ENCODE measurements around the gene PTCD1. TPM values are rescaled to one million over a fixed set of nuclear protein-coding genes. Genes with fewer than 3 reads are reported as not detected.

The PTCD1 gene
- total and polyA plus RNA-seq, 2 experiments from 2014 or later, result 12.2 to 13.4 TPM

DNA sequence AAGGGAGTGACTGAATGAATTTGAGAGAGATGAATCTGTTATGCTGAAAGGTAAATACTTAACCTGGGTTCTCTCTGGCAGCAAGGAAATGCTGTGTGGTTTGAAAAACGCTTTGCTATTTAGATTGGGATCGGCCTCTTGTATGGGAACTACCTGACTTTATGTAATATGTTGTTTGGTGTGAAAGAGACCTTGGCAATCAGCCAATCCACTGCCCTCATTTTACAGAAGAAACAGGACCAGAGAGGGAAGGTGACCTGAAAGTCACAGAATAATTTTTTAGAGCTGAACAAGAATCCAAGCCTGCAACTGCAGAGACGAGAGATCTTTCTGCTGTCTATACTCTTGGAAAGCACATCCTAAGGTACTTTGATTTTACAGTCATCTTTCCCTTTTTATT is 28.8 kb downstream of the PTCD1 start (continued):
- TF ChIP-seq STAT1 (IDR thresholded peaks at IDR 0.05; ENCODE audit: unreplicated experiment), result no peak
- TF ChIP-seq EZH2phosphoT487 (IDR thresholded peaks at IDR 0.05; ENCODE audit: unreplicated experiment), result no peak
- TF ChIP-seq POLR2AphosphoS5 (IDR thresholded peaks at IDR 0.05; ENCODE audit: low read depth), result no peak
- no peak for TF ChIP-seq ZNF114 (CRISPR knock-in tag; IDR thresholded peaks at IDR 0.05)

DNA sequence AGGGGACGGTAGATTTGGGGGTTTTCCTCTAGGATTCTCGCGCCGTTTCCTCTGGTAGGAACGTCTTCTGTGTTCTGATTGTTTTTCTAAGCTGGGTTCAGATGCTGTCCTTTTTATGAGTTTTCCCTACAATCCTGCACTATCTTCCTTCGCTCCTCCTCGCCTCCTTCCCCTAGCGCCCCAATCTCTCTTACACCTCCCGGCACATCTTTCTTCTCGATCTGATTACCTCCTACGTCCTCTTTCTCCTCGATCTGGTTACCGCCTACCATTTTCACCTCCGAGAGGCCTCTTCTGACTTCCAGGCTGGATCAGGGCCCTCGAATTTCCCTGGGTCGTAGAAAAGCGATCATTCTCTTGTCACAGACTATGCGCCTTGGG is 29.4 kb downstream of the PTCD1 start:
- Mint-ChIP-seq H3K27ac (peak overlapping the region; percentile 100), H3K27me3 (ENCODE audit: insufficient read depth, low read depth, poor library complexity) (peaks cover 6% of the 10 kb centered on the region), H3K9me3 (no peaks in the 10 kb centered on the region), H3K4me1 (peaks cover 21% of the 10 kb centered on the region), H3K36me3 (ENCODE audit: low read depth) (peaks cover 60% of the 10 kb centered on the region), H3K4me3 (peak overlapping the region; percentile 95)
- H3K4me1 ChIP-seq (ENCODE audit: insufficient read depth), result peaks cover 21% of the 10 kb centered on the region
- DNase-seq (ENCODE audit: low spot score), result no peak
- H3K27me3 ChIP-seq (ENCODE audit: insufficient read depth), result no peaks in the 10 kb centered on the region
- peaks cover 53% of the 10 kb centered on the region for H4K20me1 ChIP-seq (replicated peaks; ENCODE audit: insufficient read depth)
- H3K4me2 ChIP-seq, result peak overlapping the region; percentile 90
- TF ChIP-seq JUNB (IDR thresholded peaks at IDR 0.05; ENCODE audit: unreplicated experiment), result no peak
- TF ChIP-seq STAT1 (IDR thresholded peaks at IDR 0.05; ENCODE audit: unreplicated experiment), result no peak
- TF ChIP-seq ZNF331 (CRISPR knock-in tag; IDR thresholded peaks at IDR 0.05; ENCODE audit: low read depth), result no peak
- TF ChIP-seq NANOG (IDR thresholded peaks at IDR 0.05; ENCODE audit: borderline replicate concordance), result no peak
- TF ChIP-seq POLR2AphosphoS5 (IDR thresholded peaks at IDR 0.05; ENCODE audit: low read depth), result no peak
- TF ChIP-seq, protein P1, sequence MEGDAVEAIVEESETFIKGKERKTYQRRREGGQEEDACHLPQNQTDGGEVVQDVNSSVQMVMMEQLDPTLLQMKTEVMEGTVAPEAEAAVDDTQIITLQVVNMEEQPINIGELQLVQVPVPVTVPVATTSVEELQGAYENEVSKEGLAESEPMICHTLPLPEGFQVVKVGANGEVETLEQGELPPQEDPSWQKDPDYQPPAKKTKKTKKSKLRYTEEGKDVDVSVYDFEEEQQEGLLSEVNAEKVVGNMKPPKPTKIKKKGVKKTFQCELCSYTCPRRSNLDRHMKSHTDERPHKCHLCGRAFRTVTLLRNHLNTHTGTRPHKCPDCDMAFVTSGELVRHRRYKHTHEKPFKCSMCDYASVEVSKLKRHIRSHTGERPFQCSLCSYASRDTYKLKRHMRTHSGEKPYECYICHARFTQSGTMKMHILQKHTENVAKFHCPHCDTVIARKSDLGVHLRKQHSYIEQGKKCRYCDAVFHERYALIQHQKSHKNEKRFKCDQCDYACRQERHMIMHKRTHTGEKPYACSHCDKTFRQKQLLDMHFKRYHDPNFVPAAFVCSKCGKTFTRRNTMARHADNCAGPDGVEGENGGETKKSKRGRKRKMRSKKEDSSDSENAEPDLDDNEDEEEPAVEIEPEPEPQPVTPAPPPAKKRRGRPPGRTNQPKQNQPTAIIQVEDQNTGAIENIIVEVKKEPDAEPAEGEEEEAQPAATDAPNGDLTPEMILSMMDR (conservative IDR thresholded peaks at IDR 0.05; ENCODE audit: low read depth in 2 of 2), result no peak
- no peak for TF ChIP-seq EZH2phosphoT487 (IDR thresholded peaks at IDR 0.05; ENCODE audit: unreplicated experiment)
- no peak for TF ChIP-seq CREB1 (CRISPR knock-in tag; IDR thresholded peaks at IDR 0.05; ENCODE audit: low read depth)
- TF ChIP-seq ZNF114 (CRISPR knock-in tag; IDR thresholded peaks at IDR 0.05), result no peak
- TF ChIP-seq, protein P2, sequence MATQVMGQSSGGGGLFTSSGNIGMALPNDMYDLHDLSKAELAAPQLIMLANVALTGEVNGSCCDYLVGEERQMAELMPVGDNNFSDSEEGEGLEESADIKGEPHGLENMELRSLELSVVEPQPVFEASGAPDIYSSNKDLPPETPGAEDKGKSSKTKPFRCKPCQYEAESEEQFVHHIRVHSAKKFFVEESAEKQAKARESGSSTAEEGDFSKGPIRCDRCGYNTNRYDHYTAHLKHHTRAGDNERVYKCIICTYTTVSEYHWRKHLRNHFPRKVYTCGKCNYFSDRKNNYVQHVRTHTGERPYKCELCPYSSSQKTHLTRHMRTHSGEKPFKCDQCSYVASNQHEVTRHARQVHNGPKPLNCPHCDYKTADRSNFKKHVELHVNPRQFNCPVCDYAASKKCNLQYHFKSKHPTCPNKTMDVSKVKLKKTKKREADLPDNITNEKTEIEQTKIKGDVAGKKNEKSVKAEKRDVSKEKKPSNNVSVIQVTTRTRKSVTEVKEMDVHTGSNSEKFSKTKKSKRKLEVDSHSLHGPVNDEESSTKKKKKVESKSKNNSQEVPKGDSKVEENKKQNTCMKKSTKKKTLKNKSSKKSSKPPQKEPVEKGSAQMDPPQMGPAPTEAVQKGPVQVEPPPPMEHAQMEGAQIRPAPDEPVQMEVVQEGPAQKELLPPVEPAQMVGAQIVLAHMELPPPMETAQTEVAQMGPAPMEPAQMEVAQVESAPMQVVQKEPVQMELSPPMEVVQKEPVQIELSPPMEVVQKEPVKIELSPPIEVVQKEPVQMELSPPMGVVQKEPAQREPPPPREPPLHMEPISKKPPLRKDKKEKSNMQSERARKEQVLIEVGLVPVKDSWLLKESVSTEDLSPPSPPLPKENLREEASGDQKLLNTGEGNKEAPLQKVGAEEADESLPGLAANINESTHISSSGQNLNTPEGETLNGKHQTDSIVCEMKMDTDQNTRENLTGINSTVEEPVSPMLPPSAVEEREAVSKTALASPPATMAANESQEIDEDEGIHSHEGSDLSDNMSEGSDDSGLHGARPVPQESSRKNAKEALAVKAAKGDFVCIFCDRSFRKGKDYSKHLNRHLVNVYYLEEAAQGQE (IDR thresholded peaks at IDR 0.05; ENCODE audit: unreplicated experiment), result no peak
- TF ChIP-seq, protein P3, sequence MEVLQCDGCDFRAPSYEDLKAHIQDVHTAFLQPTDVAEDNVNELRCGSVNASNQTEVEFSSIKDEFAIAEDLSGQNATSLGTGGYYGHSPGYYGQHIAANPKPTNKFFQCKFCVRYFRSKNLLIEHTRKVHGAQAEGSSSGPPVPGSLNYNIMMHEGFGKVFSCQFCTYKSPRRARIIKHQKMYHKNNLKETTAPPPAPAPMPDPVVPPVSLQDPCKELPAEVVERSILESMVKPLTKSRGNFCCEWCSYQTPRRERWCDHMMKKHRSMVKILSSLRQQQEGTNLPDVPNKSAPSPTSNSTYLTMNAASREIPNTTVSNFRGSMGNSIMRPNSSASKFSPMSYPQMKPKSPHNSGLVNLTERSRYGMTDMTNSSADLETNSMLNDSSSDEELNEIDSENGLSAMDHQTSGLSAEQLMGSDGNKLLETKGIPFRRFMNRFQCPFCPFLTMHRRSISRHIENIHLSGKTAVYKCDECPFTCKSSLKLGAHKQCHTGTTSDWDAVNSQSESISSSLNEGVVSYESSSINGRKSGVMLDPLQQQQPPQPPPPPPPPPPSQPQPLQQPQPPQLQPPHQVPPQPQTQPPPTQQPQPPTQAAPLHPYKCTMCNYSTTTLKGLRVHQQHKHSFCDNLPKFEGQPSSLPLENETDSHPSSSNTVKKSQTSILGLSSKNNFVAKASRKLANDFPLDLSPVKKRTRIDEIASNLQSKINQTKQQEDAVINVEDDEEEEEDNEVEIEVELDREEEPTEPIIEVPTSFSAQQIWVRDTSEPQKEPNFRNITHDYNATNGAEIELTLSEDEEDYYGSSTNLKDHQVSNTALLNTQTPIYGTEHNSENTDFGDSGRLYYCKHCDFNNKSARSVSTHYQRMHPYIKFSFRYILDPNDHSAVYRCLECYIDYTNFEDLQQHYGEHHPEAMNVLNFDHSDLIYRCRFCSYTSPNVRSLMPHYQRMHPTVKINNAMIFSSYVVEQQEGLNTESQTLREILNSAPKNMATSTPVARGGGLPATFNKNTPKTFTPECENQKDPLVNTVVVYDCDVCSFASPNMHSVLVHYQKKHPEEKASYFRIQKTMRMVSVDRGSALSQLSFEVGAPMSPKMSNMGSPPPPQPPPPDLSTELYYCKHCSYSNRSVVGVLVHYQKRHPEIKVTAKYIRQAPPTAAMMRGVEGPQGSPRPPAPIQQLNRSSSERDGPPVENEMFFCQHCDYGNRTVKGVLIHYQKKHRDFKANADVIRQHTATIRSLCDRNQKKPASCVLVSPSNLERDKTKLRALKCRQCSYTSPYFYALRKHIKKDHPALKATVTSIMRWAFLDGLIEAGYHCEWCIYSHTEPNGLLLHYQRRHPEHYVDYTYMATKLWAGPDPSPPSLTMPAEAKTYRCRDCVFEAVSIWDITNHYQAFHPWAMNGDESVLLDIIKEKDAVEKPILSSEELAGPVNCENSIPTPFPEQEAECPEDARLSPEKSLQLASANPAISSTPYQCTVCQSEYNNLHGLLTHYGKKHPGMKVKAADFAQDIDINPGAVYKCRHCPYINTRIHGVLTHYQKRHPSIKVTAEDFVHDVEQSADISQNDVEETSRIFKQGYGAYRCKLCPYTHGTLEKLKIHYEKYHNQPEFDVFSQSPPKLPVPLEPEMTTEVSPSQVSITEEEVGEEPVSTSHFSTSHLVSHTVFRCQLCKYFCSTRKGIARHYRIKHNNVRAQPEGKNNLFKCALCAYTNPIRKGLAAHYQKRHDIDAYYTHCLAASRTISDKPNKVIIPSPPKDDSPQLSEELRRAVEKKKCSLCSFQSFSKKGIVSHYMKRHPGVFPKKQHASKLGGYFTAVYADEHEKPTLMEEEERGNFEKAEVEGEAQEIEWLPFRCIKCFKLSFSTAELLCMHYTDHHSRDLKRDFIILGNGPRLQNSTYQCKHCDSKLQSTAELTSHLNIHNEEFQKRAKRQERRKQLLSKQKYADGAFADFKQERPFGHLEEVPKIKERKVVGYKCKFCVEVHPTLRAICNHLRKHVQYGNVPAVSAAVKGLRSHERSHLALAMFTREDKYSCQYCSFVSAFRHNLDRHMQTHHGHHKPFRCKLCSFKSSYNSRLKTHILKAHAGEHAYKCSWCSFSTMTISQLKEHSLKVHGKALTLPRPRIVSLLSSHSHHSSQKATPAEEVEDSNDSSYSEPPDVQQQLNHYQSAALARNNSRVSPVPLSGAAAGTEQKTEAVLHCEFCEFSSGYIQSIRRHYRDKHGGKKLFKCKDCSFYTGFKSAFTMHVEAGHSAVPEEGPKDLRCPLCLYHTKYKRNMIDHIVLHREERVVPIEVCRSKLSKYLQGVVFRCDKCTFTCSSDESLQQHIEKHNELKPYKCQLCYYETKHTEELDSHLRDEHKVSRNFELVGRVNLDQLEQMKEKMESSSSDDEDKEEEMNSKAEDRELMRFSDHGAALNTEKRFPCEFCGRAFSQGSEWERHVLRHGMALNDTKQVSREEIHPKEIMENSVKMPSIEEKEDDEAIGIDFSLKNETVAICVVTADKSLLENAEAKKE (CRISPR knock-in tag; IDR thresholded peaks at IDR 0.05), result no peak
- no peak for TF ChIP-seq EZH2 (IDR thresholded peaks at IDR 0.05; ENCODE audit: low read depth, unreplicated experiment)
- peaks cover 33% of the 10 kb centered on the region for H3K36me3 ChIP-seq (ENCODE audit: insufficient read depth)
- H3K27ac ChIP-seq (ENCODE audit: low read depth), result peak overlapping the region; percentile 88
- H3F3A ChIP-seq (replicated peaks; ENCODE audit: low read depth), result peaks cover 33% of the 10 kb centered on the region
- H2AFZ ChIP-seq, result no peak overlapping the region
- ATAC-seq, result no peak
- H3K4me3 ChIP-seq, result peak overlapping the region; percentile 88
- H3K79me2 ChIP-seq (replicated peaks; ENCODE audit: insufficient read depth), result peaks cover 67% of the 10 kb centered on the region
- H3K9me2 ChIP-seq (ENCODE audit: insufficient read depth), result no peaks in the 10 kb centered on the region

All from GM23338 (cell line).